Head of caudate nucleus (tissue), 42 donors: Measurements from ENCODE around the gene C6orf15.

Experiments used
- DNase-seq, 42 donors: peaks; one replicate each; pipeline versions ENCODE4 v3.0.0 to v3.0.0-alpha.2; 2020 to 2021; ENCODE audit warnings: mixed read lengths in 7 of 42
- intact Hi-C: fragments of 100-400 bp; cut with DNase I; formaldehyde crosslinking; loops from one replicate; pipeline ENCODE4 v1.15.0; 2022

The C6orf15 gene

DNA sequence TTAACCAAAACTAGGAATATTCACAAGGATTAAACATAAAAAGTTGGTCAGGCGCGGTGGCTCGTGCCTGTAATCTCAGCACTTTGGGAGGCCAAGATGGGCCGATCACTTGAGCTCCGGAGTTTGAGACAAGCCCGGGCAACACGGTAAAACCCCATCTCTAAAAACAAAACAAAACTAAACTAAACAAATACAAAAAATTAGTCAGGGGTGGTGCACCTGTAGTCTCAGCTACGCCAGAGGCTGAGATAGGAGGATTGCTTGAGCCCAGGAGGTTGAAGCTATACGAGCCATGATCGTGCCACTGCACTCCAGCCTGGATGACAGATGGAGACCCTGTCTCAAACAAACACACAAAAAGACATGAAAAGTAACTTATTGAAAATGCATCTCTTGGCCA is 23.3 kb upstream of the C6orf15 start:
- intact Hi-C loops: loop anchor here (5.0 kb wide), 2 partner anchors 57 to 232 kb away; no protein-coding TSS in a partner anchor
- no peak for DNase-seq

DNA sequence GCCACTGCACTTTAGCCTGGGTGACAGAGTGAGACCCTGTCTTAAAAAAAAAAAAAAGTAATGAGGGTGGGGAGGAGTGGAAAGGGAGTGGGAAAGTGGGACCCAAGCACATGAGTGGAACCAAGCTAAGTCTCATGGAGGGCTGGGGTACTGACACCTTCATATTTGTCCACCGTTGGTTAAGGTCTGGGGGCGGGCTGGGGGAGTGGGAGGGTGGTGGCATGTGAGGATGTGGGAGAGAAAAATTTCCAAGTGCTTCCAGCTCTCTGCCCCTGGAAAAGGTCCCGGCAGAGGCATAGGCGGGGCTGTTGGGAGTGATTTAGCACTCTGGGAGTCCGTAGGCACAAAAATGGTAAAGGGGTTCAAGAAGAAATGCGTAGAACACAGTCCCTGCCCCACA is 20.4 kb upstream of the C6orf15 start:
- intact Hi-C loops: no loop called here
- no peak for DNase-seq

DNA sequence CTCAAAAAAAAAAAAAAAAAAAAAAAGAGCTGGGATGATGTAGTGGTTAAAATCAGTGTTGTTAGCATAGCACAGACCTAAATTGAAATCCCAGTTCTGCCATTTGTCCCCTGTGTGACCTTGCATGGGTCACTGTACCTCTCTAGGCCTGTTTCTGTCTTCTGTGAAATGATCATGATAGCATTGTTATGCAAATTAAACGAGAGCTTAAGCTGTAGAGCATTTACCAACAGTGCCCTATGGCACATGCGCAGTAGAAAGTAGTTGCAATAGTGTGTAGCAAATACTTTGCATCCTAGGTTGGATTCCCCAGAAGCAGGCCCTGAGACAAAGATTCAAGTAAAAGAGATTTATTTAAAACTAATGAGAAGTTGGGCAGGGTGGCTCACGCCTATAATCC is 19.2 kb upstream of the C6orf15 start:
- intact Hi-C loops: no loop called here
- no peak for DNase-seq

DNA sequence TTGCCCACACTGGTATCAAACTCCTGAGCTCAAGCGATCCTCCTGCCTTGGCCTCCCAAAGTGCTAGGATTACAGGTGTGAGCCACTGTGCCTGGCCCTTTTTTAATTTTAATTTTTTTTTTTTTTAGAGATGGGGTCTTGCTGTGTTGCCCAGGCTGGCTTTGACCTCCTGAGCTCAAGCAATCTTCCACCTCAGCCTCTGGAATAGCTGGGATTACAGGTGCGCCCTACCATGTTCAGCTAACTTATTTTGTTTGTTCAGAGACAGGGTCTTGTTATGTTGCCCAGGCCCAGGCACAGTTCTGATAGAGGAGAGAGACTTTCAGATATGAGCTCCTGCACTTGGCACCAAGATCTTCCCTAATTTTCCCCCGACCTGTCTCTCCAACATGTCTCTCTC is 18.4 kb upstream of the C6orf15 start:
- DNase-seq: no peak
- intact Hi-C loops: no loop called here

DNA sequence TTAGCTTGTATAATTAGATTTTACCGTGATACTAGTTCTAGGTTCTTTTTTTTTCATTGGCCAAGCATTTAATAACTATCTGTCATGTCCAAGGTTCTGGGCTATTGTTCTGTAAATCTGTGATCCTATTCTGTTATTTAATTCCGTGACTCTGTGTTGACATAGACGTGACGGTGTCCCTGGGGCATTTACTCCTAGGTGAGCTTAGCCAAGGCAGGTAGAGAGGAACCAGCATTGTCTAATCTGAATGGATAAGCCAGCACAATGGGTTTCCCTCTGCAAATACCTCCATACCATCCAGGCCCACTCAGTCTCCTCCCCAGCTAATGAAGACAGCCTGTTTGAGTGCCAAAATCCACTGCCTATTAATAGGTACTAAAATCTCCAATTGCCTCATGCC is 16.8 kb upstream of the C6orf15 start:
- intact Hi-C loops: no loop called here
- peak in 2 of 42 donors; percentile 21 to 39 for DNase-seq

DNA sequence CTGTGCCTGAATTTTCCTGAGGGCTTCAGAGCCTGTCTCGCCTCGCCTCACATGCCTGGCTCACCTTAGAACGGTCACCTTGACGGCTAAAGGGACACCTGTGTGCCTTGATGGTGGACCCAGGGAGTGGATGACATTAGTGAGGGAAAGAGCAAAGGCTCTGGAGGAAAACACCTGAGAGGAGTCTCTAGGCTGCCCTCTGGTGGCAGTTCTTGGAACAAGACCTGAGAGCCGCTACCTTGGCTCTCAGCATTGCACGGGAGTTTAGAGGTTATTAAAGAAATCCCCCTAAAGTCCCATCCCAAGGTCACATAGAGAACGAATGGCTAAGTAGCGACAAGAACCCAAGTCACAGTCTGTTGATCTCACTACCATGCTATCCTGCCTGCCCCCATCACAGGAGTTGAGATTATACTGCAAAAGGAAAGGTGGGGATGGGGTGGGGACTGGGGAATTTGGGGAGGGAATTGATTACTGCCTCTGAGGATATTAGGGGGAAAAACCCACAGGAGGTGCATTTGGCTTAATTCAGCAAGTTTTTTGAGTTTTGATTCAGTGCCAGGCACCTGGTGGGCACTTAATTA is 15.8 kb upstream of the C6orf15 start:
- intact Hi-C loops: no loop called here
- DNase-seq: peak in 41 of 42 donors; percentile 36 to 86 (median 68)

DNA sequence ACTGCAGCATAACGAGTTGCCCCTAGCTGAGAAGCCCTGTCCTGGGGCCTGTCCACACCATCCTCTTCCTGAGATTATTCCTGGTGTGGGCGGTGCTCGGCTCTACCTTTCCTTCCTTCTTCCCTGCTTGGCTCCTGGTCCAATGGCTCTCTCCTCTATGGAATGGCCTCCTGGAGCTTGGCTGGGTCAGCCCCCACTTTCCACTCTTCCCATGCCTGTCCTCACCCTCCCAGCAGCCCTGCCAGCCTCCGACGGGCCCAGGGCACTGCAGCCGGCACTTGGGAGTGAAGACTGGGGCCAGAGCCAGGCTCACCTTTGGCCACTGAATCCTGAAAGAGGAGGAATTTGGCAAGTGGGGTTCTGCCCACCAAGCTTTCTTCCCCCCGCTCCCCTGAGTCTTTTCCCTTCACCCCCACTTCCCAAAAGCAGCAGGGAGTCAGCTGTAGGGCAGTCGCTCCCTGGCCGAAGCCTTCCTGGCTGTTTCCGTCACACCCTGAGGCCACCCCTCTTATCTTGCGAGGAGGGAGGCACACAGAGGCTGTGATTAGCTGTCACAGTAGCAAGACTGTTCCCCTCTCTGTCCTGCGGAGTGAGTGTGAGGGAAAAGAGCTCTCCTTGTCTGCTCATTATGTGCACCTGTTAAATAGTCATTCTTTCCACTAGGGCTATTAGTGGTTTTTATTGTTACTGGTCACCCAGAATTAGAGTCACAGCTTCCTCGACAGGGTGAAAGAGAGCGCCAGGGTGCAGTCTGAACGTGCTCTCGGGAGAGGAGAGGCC is 14.2 kb upstream of the C6orf15 start:
- DNase-seq: no peak
- intact Hi-C loops: no loop called here

DNA sequence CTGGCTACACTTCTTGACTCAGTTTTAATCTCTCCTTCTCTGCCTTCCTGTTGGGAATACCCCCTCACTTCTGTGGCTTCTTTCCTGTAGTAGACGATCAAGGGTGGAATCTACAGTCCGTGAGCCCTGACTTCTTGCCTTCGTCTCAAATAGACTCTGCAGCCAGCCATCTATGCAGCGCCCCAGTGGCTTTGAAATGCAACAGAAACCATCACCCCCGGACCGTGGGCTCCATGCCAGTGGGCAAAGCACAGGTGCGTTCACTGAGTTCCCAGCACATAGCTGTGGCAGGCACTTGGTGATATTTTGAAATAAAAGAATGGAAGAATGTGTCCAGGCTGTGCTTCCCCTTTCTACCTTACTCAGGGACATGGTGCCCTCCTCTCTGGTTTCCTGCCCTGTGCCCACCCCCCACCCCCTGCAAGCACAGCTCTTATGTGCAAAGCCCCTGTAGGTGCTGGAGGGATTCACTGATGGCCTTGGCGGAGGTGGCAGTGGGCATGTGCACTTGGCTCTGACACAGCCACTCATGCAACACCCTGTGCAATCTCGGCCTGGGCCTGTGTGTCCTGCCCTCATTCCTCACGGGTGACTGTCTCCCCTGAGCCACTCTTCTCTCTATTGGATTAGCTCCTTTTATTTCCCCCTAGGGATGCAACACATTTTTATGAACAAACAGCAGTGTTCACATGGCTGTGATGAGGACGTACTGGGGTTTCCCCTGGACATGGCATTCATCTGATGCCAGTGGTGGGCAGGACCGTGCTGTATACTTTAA is 13.4 kb upstream of the C6orf15 start:
- intact Hi-C loops: no loop called here
- DNase-seq: no peak

DNA sequence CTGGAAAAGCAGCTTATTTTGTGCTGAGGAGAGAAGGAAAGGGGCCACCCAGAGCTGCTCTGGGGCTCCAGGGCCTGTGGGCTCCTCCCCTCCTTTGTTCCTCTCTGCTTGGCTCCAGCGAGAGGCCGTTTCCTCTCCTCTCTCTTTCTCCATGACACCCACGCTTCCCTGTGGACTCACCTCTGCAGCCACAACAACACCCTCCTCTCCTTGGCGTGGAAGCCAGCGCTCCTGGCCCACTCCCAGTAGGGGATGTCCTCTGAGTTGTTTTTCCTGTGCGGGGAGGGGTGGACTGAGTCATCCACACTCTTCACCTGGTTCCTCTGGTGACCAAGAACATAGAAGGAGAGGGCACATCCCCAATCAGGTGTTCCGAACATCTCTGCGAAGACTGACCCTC is 12.8 kb upstream of the C6orf15 start:
- intact Hi-C loops: no loop called here
- no peak for DNase-seq

DNA sequence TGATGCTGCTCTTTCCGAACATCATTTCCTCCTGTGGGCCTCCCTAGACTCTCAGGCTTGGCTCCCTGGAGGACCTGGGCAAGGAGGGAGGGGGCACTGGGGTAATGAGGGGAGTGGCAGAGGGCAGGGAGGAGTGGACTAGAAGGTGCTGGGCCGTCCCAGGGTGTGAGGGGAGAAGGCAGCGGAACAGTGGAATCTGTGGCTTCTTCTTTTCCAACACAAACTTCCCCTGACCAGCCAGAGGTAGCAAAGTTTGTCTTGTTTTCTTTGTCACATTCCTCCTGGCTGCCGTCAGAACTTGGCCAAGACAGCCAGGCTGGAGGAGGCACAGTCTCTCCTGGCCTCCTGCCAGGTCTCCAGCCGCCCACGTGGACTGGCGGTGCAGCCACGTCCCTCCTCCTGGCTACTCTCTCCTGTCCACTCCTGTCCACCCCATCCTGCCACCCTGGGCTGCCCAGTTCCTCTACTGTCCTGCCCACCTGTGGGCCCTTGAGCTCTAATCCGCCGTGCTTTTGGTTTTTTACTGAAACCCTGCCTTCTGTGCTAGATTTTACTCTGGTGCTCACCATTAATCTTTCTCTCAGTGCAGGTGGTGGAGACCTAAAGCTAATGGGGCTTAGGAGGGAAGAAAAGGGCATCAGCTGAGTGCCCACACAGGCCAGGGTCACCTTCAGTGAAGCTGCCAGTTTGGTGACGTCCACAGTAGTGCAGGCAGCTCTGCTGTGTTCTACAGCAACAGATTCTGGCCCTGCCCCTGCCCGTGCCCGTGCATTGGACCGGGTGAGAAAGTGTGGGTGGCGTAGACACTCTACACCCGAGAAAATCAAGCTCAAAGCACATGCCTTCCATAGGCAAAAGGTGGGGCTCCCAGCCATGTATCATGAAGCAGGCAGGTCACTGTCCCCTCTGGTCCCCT is 10.7 kb upstream of the C6orf15 start:
- peak in 33 of 42 donors; percentile 18 to 75 (median 42) for DNase-seq
- intact Hi-C loops: no loop called here

DNA sequence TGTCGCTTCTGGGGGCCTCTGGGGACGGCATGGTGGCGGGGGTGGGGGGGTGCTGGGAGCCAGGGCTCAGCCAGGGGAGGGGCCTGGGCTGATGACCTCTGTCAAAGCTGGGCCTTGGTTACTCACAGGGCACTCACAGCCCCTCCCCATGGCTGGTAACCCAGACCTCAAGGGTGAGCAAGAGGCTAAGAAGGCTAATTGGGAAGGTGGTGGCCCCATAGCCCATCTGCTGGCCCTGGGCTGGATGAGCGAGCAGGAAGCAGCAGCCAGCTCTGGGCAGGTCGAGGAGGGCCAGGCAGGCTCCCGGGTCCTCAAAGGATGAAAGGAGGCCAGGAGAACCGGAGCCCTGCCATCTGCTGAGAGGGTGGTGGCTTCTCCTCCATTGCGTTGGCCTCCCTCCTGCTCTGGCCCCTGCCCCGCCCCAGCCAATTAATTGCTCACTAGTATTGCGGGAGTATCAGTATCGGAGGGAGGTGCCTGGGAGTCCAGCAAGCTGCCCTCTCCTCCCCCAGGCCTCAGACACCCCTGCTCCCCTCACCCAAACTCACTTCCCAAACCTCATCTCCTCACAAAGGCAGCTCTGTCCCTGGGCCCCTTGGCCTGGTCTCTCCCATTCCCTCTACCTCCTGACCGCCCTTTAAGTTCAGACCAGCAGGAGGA is 8.9 kb upstream of the C6orf15 start:
- DNase-seq: no peak
- intact Hi-C loops: no loop called here

DNA sequence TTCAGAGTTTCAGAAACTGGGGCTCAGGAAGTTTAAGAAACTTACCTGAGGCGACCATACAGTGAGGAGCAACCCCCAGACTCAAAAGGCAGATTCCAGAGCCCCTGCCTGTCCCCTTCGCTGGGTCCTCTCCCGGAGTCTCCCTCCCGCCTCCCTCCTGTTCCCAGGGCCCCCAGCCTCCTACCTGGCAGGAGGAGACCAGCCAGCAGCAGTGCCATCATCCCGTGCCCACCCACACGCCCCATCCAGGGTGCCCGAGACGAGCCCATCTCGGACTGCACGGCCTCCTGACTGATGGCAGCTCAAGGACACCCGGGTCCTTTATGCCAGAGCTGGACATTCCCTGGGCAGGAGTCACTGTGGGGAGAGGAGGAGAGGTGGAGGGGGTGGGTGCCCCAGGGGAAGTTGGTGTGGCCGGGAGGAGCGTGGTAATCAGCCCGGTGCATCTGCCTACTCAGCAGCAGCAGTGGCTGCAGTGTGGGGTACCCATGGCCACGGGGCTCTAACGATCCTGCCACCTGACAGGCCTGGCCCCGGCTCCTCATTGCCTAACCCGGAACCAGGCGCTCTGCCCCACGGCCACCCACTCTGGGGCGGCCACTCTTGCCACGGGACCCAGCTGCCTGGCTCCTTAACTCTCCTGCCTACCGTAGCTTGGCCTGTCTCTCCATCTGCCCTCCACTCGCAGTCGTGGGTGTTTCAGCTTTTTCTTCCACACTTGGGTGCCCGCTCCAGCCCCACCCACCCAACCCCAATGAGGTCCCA is 8.0 kb upstream of the C6orf15 start, which contains the start of gene CDSN:
Gene CDSN, minus strand, starts transcription at position 296 of the 765 bp plus-strand sequence. Its CDS starts 27 bp downstream, at position 269.
- DNase-seq: no peak
- intact Hi-C loops: no loop called here

DNA sequence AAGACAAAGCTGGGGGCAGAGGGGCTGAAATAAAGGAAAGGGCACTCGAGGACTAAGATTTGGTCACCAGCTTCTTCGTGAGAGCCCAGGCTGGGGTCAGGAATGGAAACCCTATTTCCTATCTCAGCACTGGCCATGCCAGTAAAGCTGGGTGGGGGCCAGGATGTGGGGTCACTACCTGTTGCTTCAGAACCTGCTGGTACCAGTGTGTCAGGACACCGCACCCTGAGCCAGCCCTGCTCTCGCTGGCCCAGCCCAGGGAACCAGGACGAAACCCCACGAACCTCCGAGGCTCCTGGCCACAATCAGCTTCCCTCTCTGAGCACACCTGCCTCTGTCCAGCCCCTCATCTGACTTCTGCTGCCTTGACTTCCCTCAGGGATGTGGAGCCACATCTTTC is 5.8 kb upstream of the C6orf15 start:
- DNase-seq: no peak
- intact Hi-C loops: no loop called here

DNA sequence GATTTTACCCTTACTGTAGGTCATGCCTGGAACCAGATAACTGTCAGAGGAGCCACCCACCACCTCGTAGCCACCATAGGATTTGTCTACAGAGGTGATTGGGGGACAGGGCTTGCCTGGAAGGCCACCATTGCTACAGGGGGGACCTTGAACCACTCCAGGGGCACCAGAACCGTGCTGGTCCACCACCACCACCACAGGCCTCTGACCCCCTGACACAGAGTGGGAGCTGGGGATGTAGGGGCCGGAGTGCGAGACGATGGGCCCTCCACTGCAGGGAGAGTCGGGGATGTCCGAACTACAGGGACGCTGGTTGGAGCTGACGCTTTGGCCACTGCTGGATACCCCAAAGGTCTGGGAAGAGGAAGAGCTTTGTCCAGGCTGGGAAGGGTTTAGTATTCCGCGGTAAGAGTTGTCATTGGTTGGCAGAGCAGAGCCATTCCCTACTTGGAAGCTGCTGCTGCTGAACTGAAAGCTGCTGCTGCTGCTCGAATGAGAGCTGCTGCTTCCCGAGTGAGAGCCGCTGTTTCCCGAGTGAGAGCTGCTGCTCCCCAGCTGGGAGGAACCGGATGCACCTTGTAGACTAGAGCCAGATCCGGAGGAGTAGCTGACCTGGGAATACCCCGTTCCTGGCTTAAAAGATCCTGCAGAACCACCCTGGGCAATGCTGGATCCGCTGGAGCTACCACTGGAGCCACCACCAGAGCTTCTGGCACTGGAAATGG is 4.4 kb upstream of the C6orf15 start:
- DNase-seq: no peak
- intact Hi-C loops: no loop called here

DNA sequence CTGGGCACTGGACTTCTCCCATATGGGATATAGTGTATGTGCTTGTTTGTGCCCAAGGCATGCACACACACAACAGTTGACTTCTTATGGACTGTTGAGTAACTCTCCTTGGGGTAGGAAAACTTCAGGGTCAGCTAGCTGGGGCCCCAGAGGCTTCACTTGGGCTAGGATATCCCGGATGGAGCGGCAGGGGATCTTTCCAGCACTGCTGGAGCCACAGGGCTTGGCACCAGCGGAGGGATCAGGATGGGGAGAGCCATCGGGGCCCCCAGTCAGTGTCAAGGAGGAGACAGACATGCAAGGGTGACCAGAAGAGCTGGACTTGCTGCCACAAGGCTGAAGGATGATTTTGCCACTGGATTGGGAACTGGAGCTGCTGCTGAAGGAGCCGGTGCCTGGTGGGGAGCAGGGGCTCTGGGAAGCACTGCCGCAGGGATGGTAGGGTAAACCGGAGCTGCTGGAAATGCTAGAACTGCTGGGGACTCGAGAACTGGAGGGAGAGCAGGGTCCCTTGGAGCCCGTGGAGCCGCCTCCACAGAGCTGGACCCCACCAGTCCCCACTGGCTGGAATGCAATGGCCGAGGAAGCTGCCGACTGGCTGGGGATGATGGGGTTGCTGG is 3.7 kb upstream of the C6orf15 start:
- DNase-seq: no peak
- intact Hi-C loops: no loop called here

DNA sequence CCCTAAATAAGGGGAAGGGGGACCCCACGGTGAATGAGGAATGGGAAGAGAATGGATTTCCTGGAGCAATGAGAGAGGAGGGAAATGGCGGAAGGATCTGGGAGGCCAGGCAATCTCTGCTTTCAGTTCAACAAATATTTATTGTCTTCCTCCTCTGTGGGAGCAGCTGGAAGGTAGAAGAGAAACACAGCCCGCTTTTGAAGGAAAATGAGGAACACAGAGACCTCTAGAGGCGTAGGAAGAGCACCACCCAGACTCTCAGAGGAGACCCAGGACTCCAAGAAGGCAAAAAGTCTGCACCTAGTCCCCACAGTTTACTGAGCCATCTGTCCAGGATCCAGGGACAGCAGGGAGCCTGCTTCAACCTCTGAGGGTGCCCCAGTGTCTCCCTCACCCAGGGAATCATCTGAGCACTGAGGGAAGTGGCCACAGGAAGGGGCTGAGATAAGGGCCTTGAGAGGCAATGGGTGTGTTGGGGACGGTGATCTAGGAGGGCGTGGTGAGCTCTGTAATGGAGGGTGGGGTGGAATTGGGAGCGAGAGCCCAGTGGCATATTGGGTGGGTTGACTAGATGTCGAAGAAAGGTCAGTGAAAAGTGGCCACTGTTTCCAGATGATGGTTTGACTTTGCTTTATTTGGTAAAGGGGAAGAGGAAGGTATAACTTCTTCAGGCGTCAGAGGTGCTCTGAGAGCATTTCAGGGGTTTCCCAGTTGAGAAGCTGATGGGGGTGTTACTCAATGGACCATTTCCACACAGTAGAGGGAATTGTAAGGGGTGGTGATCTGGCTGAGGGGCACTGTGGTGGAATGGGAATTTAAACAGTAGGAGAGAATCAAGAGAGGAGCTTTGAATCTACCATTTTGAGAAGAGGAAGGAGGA is 2.8 kb upstream of the C6orf15 start:
- intact Hi-C loops: no loop called here
- DNase-seq: peak in 4 of 42 donors; percentile 20 to 36 (median 30)
